Stomach (tissue), 9 donors: ENCODE measurements around the gene MEPE. TPM values are rescaled to one million over a fixed set of nuclear protein-coding genes. Genes with fewer than 3 reads are reported as not detected.
"Not testable (repeated sequence)": the region's sequence is repeated elsewhere in the genome, so short reads cannot be mapped to it uniquely, and the experiment has no call there.

Experiments used
- DNase-seq, 2 donors: peaks; one replicate each; pipeline versions ENCODE4 v3.0.0 to v3.0.0-alpha.2; 2013 to 2019
- H3K27ac ChIP-seq, 5 donors: fragments of 200-600 bp in 4 of 5; sonication (generic) in 4 of 5; one replicate each; pipeline ENCODE4 v1.5.1; 2013 to 2019; ENCODE audit warnings: mild to moderate bottlenecking in 1 of 5, moderate library complexity in 1 of 5
- H3K27me3 ChIP-seq, 3 donors: fragments of 200-600 bp; sonication (generic); one replicate each; pipeline ENCODE4 v1.5.1; 2017 to 2019; ENCODE audit warnings: mixed run types in 1 of 3
- H3K36me3 ChIP-seq, 4 donors: fragments of 200-600 bp; sonication (generic); 1 replicate in 3 of 4; 2 replicates in 1 of 4; pipeline ENCODE4 v1.5.1; 2016 to 2019
- H3K4me1 ChIP-seq, 4 donors: fragments of 200-600 bp; sonication (generic); one replicate each; pipeline ENCODE4 v1.5.1; 2016 to 2019
- H3K4me3 ChIP-seq, 4 donors: fragments of 200-600 bp; sonication (generic) in 3 of 4; one replicate each; pipeline ENCODE4 v1.5.1; 2016 to 2019; ENCODE audit warnings: mild to moderate bottlenecking in 1 of 4
- H3K9me3 ChIP-seq, 4 donors: fragments of 200-600 bp; sonication (generic); one replicate each; pipeline ENCODE4 v1.5.1; 2016 to 2019
- EP300 ChIP-seq: sonication (generic); formaldehyde crosslinking; IDR thresholded peaks from one replicate; pipeline ENCODE4 v1.6.1; 2017; ENCODE audit warnings: antibody characterized with exemption
- POLR2A ChIP-seq, 4 donors: fragments of 450-650 bp; IDR thresholded peaks; one replicate each; pipeline ENCODE4 v1.6.1; 2016; ENCODE audit warnings: antibody characterized with exemption in 4 of 4, control low read depth in 2 of 4, mild to moderate bottlenecking in 1 of 4, moderate library complexity in 1 of 4
- POLR2AphosphoS5 ChIP-seq, 3 donors: sonication (generic); formaldehyde crosslinking; IDR thresholded peaks; one replicate each; pipeline ENCODE4 v1.6.1; 2016; ENCODE audit warnings: antibody characterized with exemption in 3 of 3
- WGBS, 5 donors: extraction: QIAGEN DNeasy Blood & Tissue Kit in 3 of 5; methylation state at CpG; one replicate each; pipeline versions ENCODE4 v1.1.5 to v1.1.7; 2013 to 2018; 5-methylcytosine and 5-hydroxymethylcytosine counted together
- intact Hi-C: fragments of 100-400 bp; cut with DNase I; formaldehyde crosslinking; loops from one replicate; pipeline ENCODE4 v1.15.1; 2023; ENCODE audit warnings: low total_unique reads
- polyA plus RNA-seq, 3 donors: library from polyadenylated mRNA; stranded (reverse); fragments of 200-250 nt; gene quantifications; one replicate each; pipeline ENCODE4 v1.2.3, GENCODE V29; 2013
- total RNA-seq, 5 donors: library from RNA; depleted of rRNA; stranded (reverse); fragments of >200 nt; gene quantifications; one replicate each; pipeline versions ENCODE4 v1.1.0 to v1.2.3, GENCODE V29; 2014 to 2016
- TF ChIP-seq, protein P1 (sequence below), 7 experiments: fragments of 450-650 bp in 4 of 7; fragments of 200-600 bp in 3 of 7; sonication (generic) in 3 of 7; IDR thresholded peaks; one replicate each; pipeline ENCODE4 v1.5.1; 2016 to 2019; ENCODE audit warnings: antibody characterized with exemption in 7 of 7, control low read depth in 2 of 7, mild to moderate bottlenecking in 1 of 7
- donor health status: healthy with polysubstance abuse.
- donor health status: Bipolar disorder and iron deficiency.
- donor health status: healthy.

Gene MEPE
- total and polyA plus RNA-seq, 8 donors, result not detected

DNA sequence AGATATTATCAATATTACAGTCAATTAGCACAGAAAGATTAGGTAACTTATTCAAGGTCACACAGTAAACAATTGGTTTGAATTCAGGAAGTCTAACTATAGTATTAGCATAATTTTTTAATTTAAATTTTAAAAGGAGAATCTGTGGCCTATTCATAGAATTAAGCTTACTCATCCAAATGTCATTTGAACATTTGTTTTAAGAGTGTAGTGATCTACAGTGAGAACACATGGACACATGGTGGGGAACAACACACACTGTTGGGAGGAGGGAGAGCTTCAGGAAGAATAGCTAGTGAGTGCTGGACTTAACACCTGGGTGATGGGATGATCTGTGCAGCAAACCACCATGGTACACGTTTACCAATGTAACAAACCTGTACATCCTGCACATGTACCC, 48.3 kb downstream of the MEPE start:
- intact Hi-C loops, result no loop called here

DNA sequence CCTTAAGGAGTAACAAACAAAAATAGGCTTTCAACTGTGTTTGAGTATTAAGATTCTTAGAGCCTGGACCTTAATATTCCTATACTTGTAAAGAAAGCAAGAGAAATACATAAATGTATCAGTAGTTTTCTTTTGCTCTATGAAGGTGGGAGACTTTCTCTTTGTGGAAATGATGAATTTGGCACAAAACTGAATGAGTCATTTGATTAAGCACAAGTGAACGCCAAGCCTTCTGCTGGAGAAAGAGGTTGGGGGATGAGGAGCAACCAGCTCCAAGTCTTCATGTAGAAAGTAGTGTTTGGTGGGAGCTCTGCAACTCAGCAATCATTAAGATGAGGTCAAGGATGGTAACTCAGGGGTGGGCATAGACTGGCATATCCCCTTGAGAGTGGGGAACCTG, 49.6 kb downstream of the MEPE start:
- no peaks in the 10 kb centered on the region for H3K9me3 ChIP-seq
- intact Hi-C loops, result no loop called here
- WGBS, 5 donors, result 34 to 58% (median 50%) methylated on average over 1 of the region's 1 CpG

More for the DNA sequence above, 48.3 kb downstream of the MEPE start:
- no peak for TF ChIP-seq EP300
- no peak for TF ChIP-seq POLR2A (IDR thresholded peaks at IDR 0.05)
- TF ChIP-seq, protein P1, sequence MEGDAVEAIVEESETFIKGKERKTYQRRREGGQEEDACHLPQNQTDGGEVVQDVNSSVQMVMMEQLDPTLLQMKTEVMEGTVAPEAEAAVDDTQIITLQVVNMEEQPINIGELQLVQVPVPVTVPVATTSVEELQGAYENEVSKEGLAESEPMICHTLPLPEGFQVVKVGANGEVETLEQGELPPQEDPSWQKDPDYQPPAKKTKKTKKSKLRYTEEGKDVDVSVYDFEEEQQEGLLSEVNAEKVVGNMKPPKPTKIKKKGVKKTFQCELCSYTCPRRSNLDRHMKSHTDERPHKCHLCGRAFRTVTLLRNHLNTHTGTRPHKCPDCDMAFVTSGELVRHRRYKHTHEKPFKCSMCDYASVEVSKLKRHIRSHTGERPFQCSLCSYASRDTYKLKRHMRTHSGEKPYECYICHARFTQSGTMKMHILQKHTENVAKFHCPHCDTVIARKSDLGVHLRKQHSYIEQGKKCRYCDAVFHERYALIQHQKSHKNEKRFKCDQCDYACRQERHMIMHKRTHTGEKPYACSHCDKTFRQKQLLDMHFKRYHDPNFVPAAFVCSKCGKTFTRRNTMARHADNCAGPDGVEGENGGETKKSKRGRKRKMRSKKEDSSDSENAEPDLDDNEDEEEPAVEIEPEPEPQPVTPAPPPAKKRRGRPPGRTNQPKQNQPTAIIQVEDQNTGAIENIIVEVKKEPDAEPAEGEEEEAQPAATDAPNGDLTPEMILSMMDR (IDR thresholded peaks at IDR 0.05), result no peak
- TF ChIP-seq POLR2AphosphoS5 (IDR thresholded peaks at IDR 0.05), result no peak
- Histone ChIP-seq H3K4me3 (no peak overlapping the region), H3K9me3 (no peaks in the 10 kb centered on the region), H3K4me1 (no peaks in the 10 kb centered on the region), H3K27me3 (no peaks in the 10 kb centered on the region), H3K36me3 (no peaks in the 10 kb centered on the region), H3K27ac (no peak overlapping the region)
- no peak for DNase-seq
- 71 to 86% (median 83%) methylated on average over 1 of the region's 1 CpG for WGBS, 5 donors

DNA sequence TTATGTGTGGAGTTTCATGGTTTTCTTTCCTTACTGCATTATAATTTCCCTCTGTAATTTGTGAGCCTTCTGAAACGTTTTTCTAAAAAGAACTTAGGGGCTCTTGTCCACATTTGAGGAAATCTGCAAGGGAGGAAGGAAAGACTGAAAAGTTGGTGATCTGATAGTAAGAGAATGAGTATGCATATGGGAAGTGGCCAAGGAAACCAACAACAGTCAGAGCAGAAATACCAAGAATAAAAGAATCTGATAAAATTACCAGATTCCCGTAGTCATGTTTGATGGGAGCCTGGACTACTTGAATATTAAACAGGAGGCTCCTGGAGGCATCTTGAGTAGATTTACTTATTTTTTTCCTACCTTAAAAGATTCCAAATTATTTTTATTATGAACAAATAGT, 50.1 kb downstream of the MEPE start:
- H3K9me3 ChIP-seq, result no peaks in the 10 kb centered on the region
- intact Hi-C loops, result no loop called here
- TF ChIP-seq POLR2AphosphoS5 (IDR thresholded peaks at IDR 0.05) (no peak), POLR2A (IDR thresholded peaks at IDR 0.05) (no peak)
- WGBS, 5 donors, result 64 to 86% (median 75%) methylated on average over 2 of the region's 2 CpGs
- no peak overlapping the region for H3K4me3 ChIP-seq
- H3K4me1 ChIP-seq, result no peaks in the 10 kb centered on the region
- no peak for DNase-seq
- H3K27me3 ChIP-seq, result no peaks in the 10 kb centered on the region
- H3K36me3 ChIP-seq, result no peaks in the 10 kb centered on the region
- no peak overlapping the region for H3K27ac ChIP-seq

More for the DNA sequence above, 49.6 kb downstream of the MEPE start:
- no peaks in the 10 kb centered on the region for H3K4me1 ChIP-seq
- H3K4me3 ChIP-seq, result no peak overlapping the region
- TF ChIP-seq, protein P1 (IDR thresholded peaks at IDR 0.05), result no peak
- TF ChIP-seq POLR2A (IDR thresholded peaks at IDR 0.05), result no peak
- no peak for TF ChIP-seq EP300
- no peak for TF ChIP-seq POLR2AphosphoS5 (IDR thresholded peaks at IDR 0.05)
- no peak for DNase-seq
- H3K27ac ChIP-seq, result no peak overlapping the region
- no peaks in the 10 kb centered on the region for H3K27me3 ChIP-seq
- no peaks in the 10 kb centered on the region for H3K36me3 ChIP-seq

DNA sequence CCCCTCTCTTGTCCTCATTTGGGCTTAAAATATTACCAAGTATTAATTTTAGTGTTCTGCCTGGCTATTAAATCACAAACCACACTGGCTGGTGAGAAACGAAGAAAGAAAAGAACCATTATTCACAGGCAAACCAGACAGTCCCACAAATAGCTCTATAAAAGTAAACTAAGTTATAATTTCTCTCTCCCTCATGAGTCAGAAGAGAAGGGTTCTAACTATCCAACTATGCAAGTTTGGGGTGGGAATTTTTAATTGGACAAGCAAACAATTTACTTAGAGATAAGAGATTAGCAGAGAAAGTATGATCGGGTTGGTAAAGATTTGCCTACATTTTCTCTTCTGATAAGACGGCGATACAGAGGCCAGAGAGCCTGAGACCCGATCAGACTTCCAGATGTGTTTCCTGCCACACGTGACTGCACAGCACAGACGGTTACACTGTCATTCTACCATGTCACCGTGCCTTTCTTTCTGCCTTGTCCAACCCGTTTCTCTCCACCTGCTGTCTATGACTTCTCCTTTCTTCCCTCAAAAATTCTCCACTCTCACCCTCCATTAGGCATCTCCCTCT, 52.3 kb downstream of the MEPE start:
- Histone ChIP-seq H3K9me3 (peaks cover 0 to 18% (median 5%) of the 10 kb centered on the region in 4 donors), H3K27ac (no peak overlapping the region), H3K36me3 (no peaks in the 10 kb centered on the region), H3K27me3 (no peaks in the 10 kb centered on the region), H3K4me1 (no peaks in the 10 kb centered on the region), H3K4me3 (no peak overlapping the region)
- 18 to 40% (median 28%) methylated on average over 9 of the region's 9 CpGs for WGBS, 5 donors
- DNase-seq, result peak in 1 of 2 donors; percentile 19
- intact Hi-C loops, result no loop called here
- no peak for TF ChIP-seq POLR2AphosphoS5 (IDR thresholded peaks at IDR 0.05)
- TF ChIP-seq POLR2A (IDR thresholded peaks at IDR 0.05), result no peak
- TF ChIP-seq, protein P1 (IDR thresholded peaks at IDR 0.05), result no peak
- no peak for TF ChIP-seq EP300

DNA sequence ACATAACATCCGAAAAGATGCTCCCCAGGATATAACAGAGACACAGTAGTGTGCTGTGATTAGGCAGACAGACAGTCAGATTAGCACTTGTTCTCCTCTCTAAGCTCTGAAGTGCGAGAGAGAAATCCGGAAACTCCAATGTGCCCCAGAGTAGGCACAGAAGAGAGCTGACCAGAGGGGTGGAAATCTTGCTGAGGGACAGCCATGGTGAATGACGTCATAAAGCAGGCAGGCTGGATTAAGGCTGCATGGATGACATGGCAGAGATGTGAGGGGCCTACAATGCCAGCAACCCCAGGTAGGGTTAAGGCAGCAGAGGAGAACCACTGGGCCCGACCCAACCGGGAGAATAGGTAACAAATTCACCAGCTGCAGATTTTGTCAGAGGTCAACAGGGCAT, 53.3 kb downstream of the MEPE start:
- Histone ChIP-seq H3K4me1 (no peaks in the 10 kb centered on the region), H3K9me3 (peaks cover 0 to 18% (median 5%) of the 10 kb centered on the region in 4 donors), H3K4me3 (no peak overlapping the region), H3K27ac (no peak overlapping the region), H3K27me3 (no peaks in the 10 kb centered on the region), H3K36me3 (no peaks in the 10 kb centered on the region)
- TF ChIP-seq EP300 (no peak), POLR2A (IDR thresholded peaks at IDR 0.05) (no peak)
- TF ChIP-seq, protein P1 (IDR thresholded peaks at IDR 0.05), result no peak
- WGBS, 5 donors, result 67 to 87% (median 75%) methylated on average over 6 of the region's 6 CpGs
- no peak for DNase-seq
- intact Hi-C loops, result no loop called here

DNA sequence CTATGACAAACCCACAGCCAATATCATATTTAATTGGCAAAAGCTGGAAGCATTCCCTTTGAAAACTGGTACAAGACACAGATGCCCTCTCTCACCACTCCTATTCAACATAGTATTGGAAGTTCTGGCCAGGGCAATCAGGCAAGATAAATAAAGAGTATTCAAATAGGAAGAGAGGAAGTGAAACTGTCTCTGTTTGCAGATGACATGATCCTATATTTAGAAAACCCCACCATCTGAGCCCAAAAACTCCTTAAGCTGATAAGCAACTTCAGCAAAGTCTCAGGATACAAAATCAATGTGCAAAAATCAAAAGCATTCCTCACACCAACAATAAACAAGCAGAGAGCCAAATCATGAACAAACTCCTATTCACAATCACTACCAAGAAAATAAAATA, 58.0 kb downstream of the MEPE start:
- H3K9me3 ChIP-seq, result peaks cover 0 to 18% (median 5%) of the 10 kb centered on the region in 4 donors
- DNase-seq, H3K36me3 ChIP-seq, H3K27me3 ChIP-seq, H3K27ac ChIP-seq, intact Hi-C loops, H3K4me1 ChIP-seq, H3K4me3 ChIP-seq: not testable (repeated sequence)
